Measurements from ENCODE around the gene DYNC1LI2. TPM values are rescaled to one million over a fixed set of nuclear protein-coding genes. Genes with fewer than 3 reads are reported as not detected.

Gene DYNC1LI2
- total RNA-seq, 2 donors from 2014 or later, result 51.6 to 61.4 TPM

- no peak overlapping the region for H3K27ac Mint-ChIP-seq
- H3K36me3 Mint-ChIP-seq, result no peaks in the 10 kb centered on the region
- H3K9me3 Mint-ChIP-seq, result no peaks in the 10 kb centered on the region
- DNase-seq (ENCODE audit: low spot score in 2 of 2), result no peak
- peak in 1 of 2 donors; percentile 35 for ATAC-seq
Observed at GRCh38 chr16:66712512-66712911, 38.9 kb downstream of the DYNC1LI2 start.

GRCh38 chr16:66711581-66711980 lies 39.8 kb downstream of the DYNC1LI2 start:
- DNase-seq (ENCODE audit: low spot score in 2 of 2) (no peak), ATAC-seq (no peak)
- no peaks in the 10 kb centered on the region for H3K9me3 Mint-ChIP-seq
- no peak overlapping the region for H3K27ac Mint-ChIP-seq
- H3K36me3 Mint-ChIP-seq, result no peaks in the 10 kb centered on the region

- ATAC-seq, result no peak
- Mint-ChIP-seq H3K27ac (no peak overlapping the region), H3K36me3 (no peaks in the 10 kb centered on the region), H3K9me3 (no peaks in the 10 kb centered on the region)
- no peak for DNase-seq (ENCODE audit: low spot score in 2 of 2)
Observed at GRCh38 chr16:66706506-66706880, 44.9 kb downstream of the DYNC1LI2 start.

GRCh38 chr16:66705790-66706505 lies 45.5 kb downstream of the DYNC1LI2 start:
- ATAC-seq, result no peak

GRCh38 chr16:66703406-66704215 lies 47.8 kb downstream of the DYNC1LI2 start:
- no peak for ATAC-seq
- DNase-seq (ENCODE audit: low spot score in 2 of 2), result no peak
- no peak overlapping the region for H3K27ac Mint-ChIP-seq
- H3K36me3 Mint-ChIP-seq, result no peaks in the 10 kb centered on the region
- no peaks in the 10 kb centered on the region for H3K9me3 Mint-ChIP-seq

More at GRCh38 chr16:66705790-66706505, 45.5 kb downstream of the DYNC1LI2 start:
- no peak for DNase-seq (ENCODE audit: low spot score in 2 of 2)
- Mint-ChIP-seq H3K36me3 (no peaks in the 10 kb centered on the region), H3K27ac (no peak overlapping the region), H3K9me3 (no peaks in the 10 kb centered on the region)

- DNase-seq (ENCODE audit: low spot score in 2 of 2) (no peak), ATAC-seq (no peak)
- Mint-ChIP-seq H3K27ac (no peak overlapping the region), H3K9me3 (no peaks in the 10 kb centered on the region), H3K36me3 (no peaks in the 10 kb centered on the region)
Observed at GRCh38 chr16:66701516-66701915, 49.9 kb downstream of the DYNC1LI2 start.

- Mint-ChIP-seq H3K9me3 (no peaks in the 10 kb centered on the region), H3K27ac (no peak overlapping the region), H3K36me3 (no peaks in the 10 kb centered on the region)
- ATAC-seq (no peak), DNase-seq (ENCODE audit: low spot score in 2 of 2) (no peak)
Observed at GRCh38 chr16:66701026-66701425, 50.4 kb downstream of the DYNC1LI2 start.

- H3K36me3 Mint-ChIP-seq, result no peaks in the 10 kb centered on the region
- H3K27ac Mint-ChIP-seq, result no peak overlapping the region
- no peak for ATAC-seq
- no peak for DNase-seq (ENCODE audit: low spot score in 2 of 2)
- H3K9me3 Mint-ChIP-seq, result no peaks in the 10 kb centered on the region
Observed at GRCh38 chr16:66699898-66700297, 51.5 kb downstream of the DYNC1LI2 start.

GRCh38 chr16:66698046-66698445 lies 53.4 kb downstream of the DYNC1LI2 start:
- ATAC-seq (no peak), DNase-seq (ENCODE audit: low spot score in 2 of 2) (no peak)
- Mint-ChIP-seq H3K27ac (no peak overlapping the region), H3K36me3 (no peaks in the 10 kb centered on the region), H3K9me3 (no peaks in the 10 kb centered on the region)

GRCh38 chr16:66696669-66697630 lies 54.5 kb downstream of the DYNC1LI2 start, which contains the start of gene CMTM4:
TSS of gene CMTM4 (minus strand) at chr16:66696743. CDS start at chr16:66696525, 218 bp downstream.
- Mint-ChIP-seq H3K27ac (no peak within 1 kb of the TSS), H3K36me3 (no peaks in the 10 kb centered on the region), H3K9me3 (no peaks in the 10 kb centered on the region)
- ATAC-seq (peak; percentile 93 to 95), DNase-seq (ENCODE audit: low spot score in 2 of 2) (peak; percentile 76 to 81)

GRCh38 chr16:66695935-66696668 lies 55.3 kb downstream of the DYNC1LI2 start:
- no peak for ATAC-seq
- peak in 1 of 2 donors; percentile 59 for DNase-seq (ENCODE audit: low spot score in 2 of 2)
- Mint-ChIP-seq H3K9me3 (no peaks in the 10 kb centered on the region), H3K27ac (no peak overlapping the region), H3K36me3 (no peaks in the 10 kb centered on the region)

- no peak overlapping the region for H3K27ac Mint-ChIP-seq
- DNase-seq (ENCODE audit: low spot score in 2 of 2) (no peak), ATAC-seq (no peak)
- no peaks in the 10 kb centered on the region for H3K9me3 Mint-ChIP-seq
- H3K36me3 Mint-ChIP-seq, result no peaks in the 10 kb centered on the region
Observed at GRCh38 chr16:66695471-66695934, 55.9 kb downstream of the DYNC1LI2 start.

- DNase-seq (ENCODE audit: low spot score in 2 of 2) (no peak), ATAC-seq (no peak)
- no peak overlapping the region for H3K27ac Mint-ChIP-seq
- no peaks in the 10 kb centered on the region for H3K36me3 Mint-ChIP-seq
- no peaks in the 10 kb centered on the region for H3K9me3 Mint-ChIP-seq
Observed at GRCh38 chr16:66693149-66693548, 58.3 kb downstream of the DYNC1LI2 start.

GRCh38 chr16:66692341-66692740 lies 59.1 kb downstream of the DYNC1LI2 start:
- no peak for DNase-seq (ENCODE audit: low spot score in 2 of 2)
- no peaks in the 10 kb centered on the region for H3K9me3 Mint-ChIP-seq

GRCh38 chr16:66691234-66691633 lies 60.2 kb downstream of the DYNC1LI2 start:
- no peak overlapping the region for H3K27ac Mint-ChIP-seq
- no peak for ATAC-seq
- H3K9me3 Mint-ChIP-seq, result no peaks in the 10 kb centered on the region
- DNase-seq (ENCODE audit: low spot score in 2 of 2), result no peak
- no peaks in the 10 kb centered on the region for H3K36me3 Mint-ChIP-seq

More at GRCh38 chr16:66692341-66692740, 59.1 kb downstream of the DYNC1LI2 start:
- ATAC-seq, result no peak
- Mint-ChIP-seq H3K36me3 (no peaks in the 10 kb centered on the region), H3K27ac (no peak overlapping the region)

All from activated naive CD4-positive, alpha-beta T cell treated with anti-CD3 and anti-CD28 coated beads, Interleukin-2, amount 50 U/mL, for 72 hours (primary cell).